ENCODE measurements around the gene PHKB. TPM values are rescaled to one million over a fixed set of nuclear protein-coding genes. Genes with fewer than 3 reads are reported as not detected.

Gene PHKB
- total and polyA plus RNA-seq, 3 donors from 2014 or later = 66.7 to 168 (median 136) TPM

DNA sequence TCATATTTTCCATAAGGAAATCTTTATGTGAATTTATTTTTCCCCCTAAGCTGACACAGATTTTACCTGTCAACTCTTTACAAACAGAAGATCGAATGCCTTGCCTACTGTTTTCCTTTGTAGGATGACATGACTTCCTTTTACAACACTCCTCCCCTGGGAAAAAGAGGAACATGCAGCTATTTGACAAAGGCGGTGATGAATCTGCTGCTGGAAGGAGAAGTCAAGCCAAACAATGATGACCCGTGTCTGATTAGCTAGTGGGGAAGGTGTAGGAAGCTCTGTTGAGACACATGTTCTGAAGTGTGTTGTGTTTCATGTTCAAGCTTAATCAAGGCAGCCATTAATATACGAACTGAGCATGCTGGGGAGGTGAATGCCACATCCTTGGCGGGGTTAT is 238.0 kb downstream of the PHKB start:
- no peaks in the 10 kb centered on the region for H3K36me3 ChIP-seq (ENCODE audit: low read depth, missing control alignments)
- H3K4me3 ChIP-seq = no peak overlapping the region
- H3K4me1 ChIP-seq = no peaks in the 10 kb centered on the region
- no peak overlapping the region for H3K27ac ChIP-seq
- 85 to 91% methylated on average over 5 of the region's 5 CpGs for WGBS, 2 donors
- intact Hi-C loops (cut with DNase I; ENCODE audit: low total_unique reads) = no loop called here
- H3K9me3 ChIP-seq = no peaks in the 10 kb centered on the region
- TF ChIP-seq POLR2A (IDR thresholded peaks at IDR 0.05) = no peak
- TF ChIP-seq, protein P1, sequence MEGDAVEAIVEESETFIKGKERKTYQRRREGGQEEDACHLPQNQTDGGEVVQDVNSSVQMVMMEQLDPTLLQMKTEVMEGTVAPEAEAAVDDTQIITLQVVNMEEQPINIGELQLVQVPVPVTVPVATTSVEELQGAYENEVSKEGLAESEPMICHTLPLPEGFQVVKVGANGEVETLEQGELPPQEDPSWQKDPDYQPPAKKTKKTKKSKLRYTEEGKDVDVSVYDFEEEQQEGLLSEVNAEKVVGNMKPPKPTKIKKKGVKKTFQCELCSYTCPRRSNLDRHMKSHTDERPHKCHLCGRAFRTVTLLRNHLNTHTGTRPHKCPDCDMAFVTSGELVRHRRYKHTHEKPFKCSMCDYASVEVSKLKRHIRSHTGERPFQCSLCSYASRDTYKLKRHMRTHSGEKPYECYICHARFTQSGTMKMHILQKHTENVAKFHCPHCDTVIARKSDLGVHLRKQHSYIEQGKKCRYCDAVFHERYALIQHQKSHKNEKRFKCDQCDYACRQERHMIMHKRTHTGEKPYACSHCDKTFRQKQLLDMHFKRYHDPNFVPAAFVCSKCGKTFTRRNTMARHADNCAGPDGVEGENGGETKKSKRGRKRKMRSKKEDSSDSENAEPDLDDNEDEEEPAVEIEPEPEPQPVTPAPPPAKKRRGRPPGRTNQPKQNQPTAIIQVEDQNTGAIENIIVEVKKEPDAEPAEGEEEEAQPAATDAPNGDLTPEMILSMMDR (IDR thresholded peaks at IDR 0.05) = no peak
- DNase-seq = no peak
- H3K27me3 ChIP-seq = no peaks in the 10 kb centered on the region

DNA sequence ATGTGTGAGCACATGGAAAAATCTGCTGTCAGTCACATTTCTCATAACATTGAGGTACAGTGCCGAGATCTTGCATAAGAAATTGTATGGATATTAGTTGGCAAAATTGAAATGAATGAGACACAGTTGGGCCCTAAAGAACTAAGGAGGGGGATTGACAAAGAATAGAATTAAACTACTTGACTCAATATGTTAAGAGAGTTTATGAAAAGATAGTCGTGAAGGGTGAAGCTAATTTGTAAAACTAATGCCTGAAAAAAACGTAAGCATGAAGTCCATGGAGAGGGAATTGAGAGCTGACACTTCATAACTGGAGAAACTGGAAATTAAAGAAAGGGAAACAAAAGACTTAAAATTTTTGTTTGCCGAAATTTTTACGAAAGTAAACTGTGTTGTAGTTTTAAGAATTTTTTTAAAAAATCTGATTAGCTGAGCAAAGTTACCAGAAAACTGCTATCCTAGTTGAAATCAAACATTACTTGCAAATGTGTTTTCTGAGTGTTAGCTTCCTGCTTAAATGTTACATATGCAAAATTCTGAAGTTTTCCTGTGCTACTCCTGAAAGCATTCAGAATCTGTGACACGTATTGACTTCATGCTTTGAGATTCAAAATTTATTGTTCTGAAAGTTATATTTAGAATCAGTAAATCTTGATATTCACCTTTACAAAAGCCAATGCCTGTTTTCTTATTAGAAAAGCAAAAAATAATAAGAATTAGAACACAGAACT is 239.9 kb downstream of the PHKB start:
- Histone ChIP-seq H3K9me3 (no peaks in the 10 kb centered on the region), H3K4me1 (no peaks in the 10 kb centered on the region), H3K36me3 (ENCODE audit: low read depth, missing control alignments) (no peaks in the 10 kb centered on the region), H3K27me3 (no peaks in the 10 kb centered on the region), H3K27ac (no peak overlapping the region), H3K4me3 (no peak overlapping the region)
- 73 to 75% methylated on average over 6 of the region's 6 CpGs for WGBS, 2 donors
- no peak for DNase-seq
- intact Hi-C loops (cut with DNase I; ENCODE audit: low total_unique reads) = no loop called here
- TF ChIP-seq POLR2A (IDR thresholded peaks at IDR 0.05) = no peak
- TF ChIP-seq, protein P1 (IDR thresholded peaks at IDR 0.05) = no peak

DNA sequence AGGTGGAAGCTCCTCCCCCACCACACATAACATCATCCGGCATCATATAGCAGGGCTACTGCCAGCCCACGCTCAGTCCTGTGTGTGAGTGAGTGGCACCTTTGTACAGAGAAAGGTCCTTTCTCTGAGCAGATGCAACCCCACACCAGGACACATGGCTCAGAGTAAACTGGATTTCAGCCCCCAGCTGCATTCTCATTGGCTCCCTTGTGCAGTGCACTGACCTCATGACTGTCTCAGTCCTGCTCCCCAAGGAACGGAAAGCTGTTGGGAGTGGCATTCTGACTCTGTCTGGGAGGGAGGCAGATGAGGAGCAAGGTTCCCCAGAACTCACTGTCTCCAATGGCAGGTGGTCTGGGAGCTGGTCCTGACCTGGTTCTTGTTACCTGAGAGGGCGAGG is 244.1 kb downstream of the PHKB start:
- Histone ChIP-seq H3K36me3 (ENCODE audit: low read depth, missing control alignments) (no peaks in the 10 kb centered on the region), H3K27me3 (no peaks in the 10 kb centered on the region), H3K27ac (no peak overlapping the region), H3K4me3 (no peak overlapping the region), H3K9me3 (no peaks in the 10 kb centered on the region), H3K4me1 (no peaks in the 10 kb centered on the region)
- WGBS, 2 donors = 82 to 88% methylated on average over 4 of the region's 4 CpGs
- intact Hi-C loops (cut with DNase I; ENCODE audit: low total_unique reads) = no loop called here
- DNase-seq = no peak
- TF ChIP-seq POLR2A (IDR thresholded peaks at IDR 0.05) = no peak
- TF ChIP-seq, protein P1 (IDR thresholded peaks at IDR 0.05) = no peak

DNA sequence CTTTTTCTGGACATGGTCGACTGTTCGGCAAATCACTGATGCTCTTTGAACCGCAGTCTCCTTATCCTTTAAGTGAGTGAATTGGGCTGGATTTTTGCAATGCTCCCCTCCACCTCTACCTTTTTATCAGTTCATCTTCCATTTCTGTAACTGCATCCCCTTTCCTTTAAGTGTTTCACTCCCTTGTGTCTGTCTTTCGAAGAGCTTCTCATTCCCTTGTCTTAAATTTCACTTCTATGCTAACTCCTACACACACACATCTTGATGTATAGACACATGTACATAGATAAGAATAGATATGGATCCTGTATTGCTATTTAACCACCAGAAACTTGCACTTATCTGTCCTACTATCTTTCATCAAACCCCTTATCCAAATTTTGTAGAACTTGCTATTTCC is 250.7 kb downstream of the PHKB start:
- no peak for DNase-seq
- intact Hi-C loops (cut with DNase I; ENCODE audit: low total_unique reads) = no loop called here
- Histone ChIP-seq H3K27me3 (no peaks in the 10 kb centered on the region), H3K9me3 (no peaks in the 10 kb centered on the region), H3K27ac (no peak overlapping the region), H3K4me3 (no peak overlapping the region), H3K4me1 (no peaks in the 10 kb centered on the region), H3K36me3 (ENCODE audit: low read depth, missing control alignments) (no peaks in the 10 kb centered on the region)
- TF ChIP-seq, protein P1 (IDR thresholded peaks at IDR 0.05) = no peak
- TF ChIP-seq POLR2A (IDR thresholded peaks at IDR 0.05) = no peak
- WGBS, 2 donors = 77 to 84% methylated on average over 4 of the region's 4 CpGs
